ENCODE measurements around the gene CHURC1. TPM values are rescaled to one million over a fixed set of nuclear protein-coding genes. Genes with fewer than 3 reads are reported as not detected.

Gene CHURC1
- total and polyA plus RNA-seq, 2 of the 13 experiments (the other 11 are each of a cell fraction or from before 2014, with no cell fraction given): 41.1 to 74.4 TPM

- TF ChIP-seq TAF1 (CRISPR knock-in tag; IDR thresholded peaks at IDR 0.05) (no peak), RXRA (CRISPR knock-in tag; IDR thresholded peaks at IDR 0.05) (no peak)
These were observed 37.0 kb downstream of the CHURC1 start (continued) for GRCh38 chr14:64951291-64951690.

GRCh38 chr14:64951724-64952123, 37.5 kb downstream of the CHURC1 start:
- Histone ChIP-seq H3K79me2 (ENCODE audit: insufficient read depth, low read length) (no peaks in the 10 kb centered on the region), H3K36me3 (replicated peaks in 1 of 2; ENCODE audit: control insufficient read depth in 1 of 2, insufficient read depth in 2 of 2, low read length in 2 of 2) (peaks cover 0 to 5% of the 10 kb centered on the region in 2 experiments; a peak in 2 of 5 replicates), H3K9me3 (ENCODE audit: low read length) (no peaks in the 10 kb centered on the region), H3K4me1 (ENCODE audit: insufficient read depth, low read length) (peaks cover 44% of the 10 kb centered on the region), H3K27me3 (ENCODE audit: control insufficient read depth in 1 of 2, insufficient read depth in 2 of 2, low read length in 2 of 2) (no peaks in the 10 kb centered on the region), H3K9ac (ENCODE audit: insufficient read depth, low read depth, low read length) (no peak overlapping the region), H2AFZ (ENCODE audit: low read length) (no peak overlapping the region), H4K20me1 (ENCODE audit: insufficient read depth, low read length) (no peaks in the 10 kb centered on the region), H3K4me2 (ENCODE audit: low read depth, low read length) (no peak overlapping the region), H3K27ac (ENCODE audit: extremely low read length, insufficient read depth, low read length) (no peak overlapping the region), H3K4me3 (replicated peaks in 1 of 3; ENCODE audit: insufficient read depth in 1 of 3, low read depth in 2 of 3, low read length in 3 of 3) (no peak overlapping the region)
- POLR2A ChIA-PET: no interaction called here
- BruUV-seq (replicated peaks): no TSS peak
- ATAC-seq: no peak
- no peak for FAIRE-seq
- in situ Hi-C loops (cut with HindIII; ENCODE audit: extremely low pct_ligation_motif_present, low pct_unique_long_range_greater_than_20kb): no loop called here
- TF ChIP-seq ZNF496 (CRISPR knock-in tag; IDR thresholded peaks at IDR 0.05; ENCODE audit: insufficient replicate concordance): no peak
- TF ChIP-seq ADNP (CRISPR knock-in tag; IDR thresholded peaks at IDR 0.05): no peak
- TF ChIP-seq MEIS2 (CRISPR knock-in tag; IDR thresholded peaks at IDR 0.05): no peak
- TF ChIP-seq SKI (IDR thresholded peaks at IDR 0.05; ENCODE audit: partially characterized antibody): no peak
- TF ChIP-seq TGIF2 (CRISPR knock-in tag; IDR thresholded peaks at IDR 0.05): no peak
- TF ChIP-seq POLR2A (IDR thresholded peaks at IDR 0.05; ENCODE audit: insufficient read depth in 1 of 2, low read depth in 2 of 2, low read length in 2 of 2): no peak
- no peak for TF ChIP-seq KDM5B (CRISPR knock-in tag; IDR thresholded peaks at IDR 0.05; ENCODE audit: borderline replicate concordance)
- no peak for TF ChIP-seq ZMYM3 (CRISPR knock-in tag; IDR thresholded peaks at IDR 0.05)
- intact Hi-C loops (cut with micrococcal nuclease; ENCODE audit: unreplicated experiment): no loop called here
- no peak for DNase-seq (ENCODE audit: low spot score)
- CTCF ChIA-PET (ENCODE audit: low intra/inter-chr PET ratio, low total read pairs): no interaction called here
